GM12878 (cell line): ENCODE results near the gene RREB1. TPM values are rescaled to one million over a fixed set of nuclear protein-coding genes. Genes with fewer than 3 reads are reported as not detected.

Experiments used
- ATAC-seq: fragments of 200-7000 bp; cut with Tn5 transposase; 3 replicates; pipeline ENCODE4 v1.9.1; 2020; ENCODE audit warnings: mild to moderate bottlenecking, moderate library complexity
- BruUV-seq: library from RNA; stranded (reverse); fragments of 400-500 nt; replicated peaks from 2 replicates; lab custom pipeline; 2021; lab: Mats Ljungman, UMichigan
- CTCF ChIA-PET: fragments of 300-600 bp; sonication (Branson Sonifier 250); formaldehyde crosslinking; extraction: SDS; loops from one replicate; lab custom pipeline; 2021; ENCODE audit warnings: inconsistent platforms; lab: Yijun Ruan, JAX
- POLR2A ChIA-PET: fragments of 350-600 bp; formaldehyde crosslinking; extraction: SDS; loops from one replicate; lab custom pipeline; 2021; ENCODE audit warnings: inconsistent platforms; lab: Charles Lee
- RAD21 ChIA-PET: fragments of 300-600 bp; sonication (Branson Sonifier 250); formaldehyde crosslinking; loops from one replicate; lab custom pipeline; 2023; ENCODE audit warnings: antibody characterized with exemption; ENCODE audit not compliant: unreplicated experiment; lab: Charles Lee
- SMC1A ChIA-PET: fragments of 300-600 bp; sonication (Branson Sonifier 250); formaldehyde crosslinking; loops from one replicate; lab custom pipeline; 2023; ENCODE audit not compliant: unreplicated experiment, uncharacterized antibody; lab: Charles Lee
- DNase-seq: peaks from one replicate; pipeline ENCODE4 v3.0.0-alpha.2; 2011; ENCODE audit warnings: low read depth, low spot score
- FAIRE-seq: peaks from 3 replicates; lab custom pipeline; 2011; peaks lifted over from hg19 to GRCh38; lab: Jason Lieb, UNC
- H2AFZ ChIP-seq: 2 replicates; pipeline ENCODE4 v1.6.0; 2011; ENCODE audit warnings: low read depth, low read length, control low read depth; ENCODE audit not compliant: control insufficient read depth
- H3K27ac ChIP-seq: 2 replicates; pipeline ENCODE4 v1.5.1; 2011; ENCODE audit warnings: control low read depth; ENCODE audit not compliant: control insufficient read depth, insufficient read depth
- H3K27me3 ChIP-seq, 2 experiments: replicated peaks in 1 of 2; 2 replicates each; pipeline versions ENCODE4 v1.6.0 to v1.6.1; 2011; ENCODE audit warnings: low read length in 1 of 2; ENCODE audit not compliant: control insufficient read depth in 2 of 2, insufficient read depth in 2 of 2
- H3K36me3 ChIP-seq, 2 experiments: 2 replicates each; pipeline ENCODE4 v1.5.1; 2011; ENCODE audit warnings: low read length in 1 of 2; ENCODE audit not compliant: control insufficient read depth in 2 of 2, insufficient read depth in 2 of 2
- H3K4me1 ChIP-seq: 2 replicates; pipeline ENCODE4 v1.6.1; 2011; ENCODE audit warnings: mild to moderate bottlenecking, low read length, moderate library complexity, mixed read lengths; ENCODE audit not compliant: control insufficient read depth, insufficient read depth
- H3K4me2 ChIP-seq: 2 replicates; pipeline ENCODE4 v1.6.0; 2011; ENCODE audit warnings: control low read depth; ENCODE audit not compliant: control insufficient read depth, insufficient read depth
- H3K4me3 ChIP-seq: fragments of 200-600 bp; sonication (generic); 2 replicates; pipeline ENCODE4 v1.5.1; 2016
- H3K79me2 ChIP-seq: 2 replicates; pipeline ENCODE4 v1.6.0; 2011; ENCODE audit warnings: low read length; ENCODE audit not compliant: control insufficient read depth, insufficient read depth
- H3K9ac ChIP-seq: 2 replicates; pipeline ENCODE4 v1.8.0; 2011; ENCODE audit warnings: low read length, control low read depth, mixed read lengths; ENCODE audit not compliant: control insufficient read depth, insufficient read depth
- H3K9me3 ChIP-seq: replicated peaks from 3 replicates; pipeline ENCODE4 v1.5.1; 2011; ENCODE audit warnings: mild to moderate bottlenecking, low read length; ENCODE audit not compliant: control insufficient read depth, insufficient read depth
- H4K20me1 ChIP-seq: 2 replicates; pipeline ENCODE4 v1.6.0; 2011; ENCODE audit not compliant: control insufficient read depth, insufficient read depth
- BCL11A ChIP-seq: IDR thresholded peaks from 2 replicates; pipeline ENCODE4 v1.6.1; 2011; ENCODE audit warnings: low read depth, low read length
- BMI1 ChIP-seq: fragments of 450-650 bp; IDR thresholded peaks from 2 replicates; pipeline ENCODE4 v1.6.1; 2016; ENCODE audit warnings: mild to moderate bottlenecking, moderate library complexity, borderline replicate concordance
- KDM1A ChIP-seq: fragments of 200-600 bp; sonication (generic); IDR thresholded peaks from 2 replicates; pipeline ENCODE4 v1.6.1; 2016; ENCODE audit warnings: borderline replicate concordance
- POLR2AphosphoS2 ChIP-seq: IDR thresholded peaks from 2 replicates; pipeline ENCODE4 v1.6.1; 2011; ENCODE audit warnings: low read depth, mild to moderate bottlenecking, low read length, improper control_type of control experiment, moderate library complexity
- SMARCA5 ChIP-seq: fragments of 450-650 bp; IDR thresholded peaks from 2 replicates; pipeline ENCODE4 v1.6.1; 2017; ENCODE audit warnings: mild to moderate bottlenecking
- WGBS: methylation state at CpG from one replicate; pipeline ENCODE4 v1.1.6; 2016; ENCODE audit warnings: low lambda C conversion rate; ENCODE audit not compliant: insufficient replicate concordance, insufficient coverage; ENCODE audit errors: missing lambda C conversion rate; 5-methylcytosine and 5-hydroxymethylcytosine counted together
- in situ Hi-C: fragments of 300-500 bp; cut with MboI; formaldehyde crosslinking; loops from 9 replicates; pipeline ENCODE4 v1.14.3; 2018; ENCODE audit warnings: mixed read lengths
- intact Hi-C: fragments of 100-400 bp; cut with micrococcal nuclease; formaldehyde crosslinking; loops from one replicate; pipeline ENCODE4 v1.14.2; 2022; ENCODE audit not compliant: unreplicated experiment
- polyA plus RNA-seq, 11 experiments: library from polyadenylated mRNA; depleted of rRNA in 4 of 11; unstranded in 6 of 11; stranded (reverse) in 5 of 11; fragments of >200 nt; fragmentation: Nextera tagmentation in 4 of 11; fragmentation: Illumina TruSeq in 1 of 11; extraction: Ambion mirVana in 4 of 11; extraction: Trizol in 1 of 11; gene quantifications; 1 replicate in 1 of 11; 2 replicates in 10 of 11; pipeline versions ENCODE4 v1.2.1 to v1.2.3, GENCODE V29; 2011 to 2016; ENCODE audit warnings: inconsistent platforms in 2 of 11, missing spikeins in 2 of 11, low read depth in 1 of 11
- total RNA-seq, 4 experiments: library from RNA; depleted of rRNA in 3 of 4; stranded (reverse); fragments of >200 nt in 3 of 4; fragmentation: Illumina TruSeq in 1 of 4; extraction: Trizol in 1 of 4; gene quantifications; 2 replicates each; pipeline versions ENCODE4 v1.2.1 to v1.2.3, GENCODE V29; 2013 to 2021
- TF ChIP-seq, protein P1 (sequence below): IDR thresholded peaks from 2 replicates; pipeline ENCODE4 v1.6.1; 2012; ENCODE audit warnings: low read depth, low read length, improper control_type of control experiment

RREB1 gene
- total and polyA plus RNA-seq, 10 of the 15 experiments (the other 5 are each of a cell fraction or from before 2014, with no cell fraction given), result 1.9 to 30.3 (median 8.6) TPM

DNA sequence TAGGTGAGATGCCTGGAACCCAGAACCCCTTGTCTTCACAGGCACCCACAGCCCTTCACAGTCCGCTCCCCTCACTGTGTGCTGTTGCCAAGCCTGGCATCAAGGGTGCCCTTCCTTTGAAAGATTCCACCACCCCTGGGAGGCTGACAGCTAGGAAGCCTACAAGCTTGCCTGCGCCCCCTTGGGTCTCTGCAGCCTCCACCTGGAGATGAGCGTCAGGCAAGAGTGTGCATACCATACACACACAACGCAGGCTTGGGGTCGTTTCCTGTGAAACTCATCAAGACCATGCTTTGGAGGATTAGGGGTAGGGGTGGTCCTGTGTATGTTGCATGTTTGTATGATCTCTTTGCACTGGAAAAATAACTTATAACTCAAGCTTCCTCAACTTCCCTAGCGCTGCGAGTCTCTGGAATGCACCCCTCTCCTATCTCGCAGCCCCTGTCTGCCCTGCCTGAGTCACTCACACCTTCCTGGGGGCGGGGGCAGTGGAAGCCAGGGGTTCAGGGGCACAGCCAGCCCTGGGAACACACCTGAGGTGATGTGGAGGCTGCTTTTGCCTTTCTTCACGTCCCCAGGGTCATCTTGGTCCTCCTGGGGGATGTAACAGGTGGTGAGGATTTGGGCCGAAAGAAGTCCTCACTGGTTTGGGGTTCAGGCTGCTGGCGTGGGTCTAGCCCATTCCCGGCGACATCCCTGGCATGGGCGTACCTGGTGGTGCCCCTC is 138.1 kb downstream of the RREB1 start:
- Histone ChIP-seq H3K4me1 (peaks cover 26% of the 10 kb centered on the region), H3K4me3 (no peak overlapping the region), H3K79me2 (peaks cover 3% of the 10 kb centered on the region), H2AFZ (no peak overlapping the region), H3K9ac (no peak overlapping the region), H4K20me1 (no peaks in the 10 kb centered on the region; the same call in none of the 2 replicates), H3K9me3 (no peaks in the 10 kb centered on the region; the same call in 2 of the 3 replicates), H3K36me3 (peaks cover 38 to 52% of the 10 kb centered on the region in 2 experiments), H3K27ac (no peak overlapping the region), H3K27me3 (no peaks in the 10 kb centered on the region), H3K4me2 (no peak overlapping the region)
- intact Hi-C loops (no loop called here), in situ Hi-C loops (no loop called here)
- TF ChIP-seq POLR2AphosphoS2 (no peak), SMARCA5 (no peak), BCL11A (no peak), BMI1 (no peak), KDM1A (no peak)
- TF ChIP-seq, protein P1, sequence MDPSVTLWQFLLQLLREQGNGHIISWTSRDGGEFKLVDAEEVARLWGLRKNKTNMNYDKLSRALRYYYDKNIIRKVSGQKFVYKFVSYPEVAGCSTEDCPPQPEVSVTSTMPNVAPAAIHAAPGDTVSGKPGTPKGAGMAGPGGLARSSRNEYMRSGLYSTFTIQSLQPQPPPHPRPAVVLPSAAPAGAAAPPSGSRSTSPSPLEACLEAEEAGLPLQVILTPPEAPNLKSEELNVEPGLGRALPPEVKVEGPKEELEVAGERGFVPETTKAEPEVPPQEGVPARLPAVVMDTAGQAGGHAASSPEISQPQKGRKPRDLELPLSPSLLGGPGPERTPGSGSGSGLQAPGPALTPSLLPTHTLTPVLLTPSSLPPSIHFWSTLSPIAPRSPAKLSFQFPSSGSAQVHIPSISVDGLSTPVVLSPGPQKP, result no peak
- ChIA-PET POLR2A (no interaction called here), SMC1A (interaction anchor here (0.6 kb wide), 2 partner anchors 58 to 487 kb away, joined by 3 read pairs; no protein-coding TSS in a partner anchor), RAD21 (interaction anchor here (4.6 kb wide), 1 partner anchor 568 kb away, joined by 33 read pairs; no protein-coding TSS in a partner anchor), CTCF (interaction anchor here (1.5 to 4.6 kb wide), 4 partner anchors 10 to 568 kb away, joined by 5 to 40 read pairs (median 36); no protein-coding TSS in a partner anchor)
- 95% methylated on average over 10 of the region's 15 CpGs for WGBS
- no TSS peak for BruUV-seq
- DNase-seq (no peak), FAIRE-seq (no peak), ATAC-seq (no peak)
